ENCODE measurements around the gene STK38L.

DNA sequence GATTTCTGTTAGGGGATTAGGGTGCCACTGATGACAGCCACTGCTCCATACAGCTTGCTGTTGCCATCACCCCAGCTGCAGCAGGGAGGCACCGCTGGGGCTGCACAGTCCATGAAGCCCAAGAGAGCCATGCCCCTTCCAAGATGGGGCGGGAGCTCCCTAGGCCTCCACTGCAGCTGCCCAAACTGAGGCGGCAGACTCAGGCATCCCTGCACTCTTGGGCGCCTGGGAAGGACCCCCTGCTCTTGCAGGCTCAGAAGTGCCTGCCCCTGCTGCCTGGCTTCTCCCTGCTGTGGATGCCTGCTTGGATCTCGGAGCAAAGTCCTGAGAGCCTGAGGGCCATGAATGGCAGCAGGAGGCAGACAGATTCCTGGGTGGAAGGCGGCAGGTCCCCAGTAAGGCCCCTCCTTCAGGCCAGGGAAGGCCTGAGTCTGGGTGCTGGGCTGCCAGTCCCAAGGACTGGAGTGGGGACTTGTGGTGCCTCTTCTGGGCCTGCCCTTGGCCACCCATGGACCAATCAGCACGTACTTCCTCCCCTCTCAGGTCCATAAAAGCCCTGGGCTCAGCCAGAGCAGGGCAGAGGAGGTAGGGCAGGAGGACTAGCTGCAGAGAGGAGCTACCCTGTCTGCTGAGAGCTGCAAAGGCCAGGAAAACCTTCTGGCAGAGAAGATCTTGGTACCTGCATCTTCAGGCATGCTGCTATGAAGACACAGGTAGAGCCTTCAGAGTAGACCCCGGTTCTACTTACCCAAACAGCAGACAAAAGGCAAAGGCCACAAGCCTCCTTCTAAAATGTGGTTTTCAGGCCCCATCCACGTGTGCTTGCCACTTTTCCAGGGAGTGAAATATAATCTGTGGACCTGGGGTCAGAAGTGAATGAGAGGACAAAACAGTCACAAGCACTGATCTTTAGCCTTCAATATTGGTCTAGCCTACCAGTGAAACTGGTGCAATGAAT is 30.0 kb upstream of the STK38L start:
- TF ChIP-seq, protein P1, sequence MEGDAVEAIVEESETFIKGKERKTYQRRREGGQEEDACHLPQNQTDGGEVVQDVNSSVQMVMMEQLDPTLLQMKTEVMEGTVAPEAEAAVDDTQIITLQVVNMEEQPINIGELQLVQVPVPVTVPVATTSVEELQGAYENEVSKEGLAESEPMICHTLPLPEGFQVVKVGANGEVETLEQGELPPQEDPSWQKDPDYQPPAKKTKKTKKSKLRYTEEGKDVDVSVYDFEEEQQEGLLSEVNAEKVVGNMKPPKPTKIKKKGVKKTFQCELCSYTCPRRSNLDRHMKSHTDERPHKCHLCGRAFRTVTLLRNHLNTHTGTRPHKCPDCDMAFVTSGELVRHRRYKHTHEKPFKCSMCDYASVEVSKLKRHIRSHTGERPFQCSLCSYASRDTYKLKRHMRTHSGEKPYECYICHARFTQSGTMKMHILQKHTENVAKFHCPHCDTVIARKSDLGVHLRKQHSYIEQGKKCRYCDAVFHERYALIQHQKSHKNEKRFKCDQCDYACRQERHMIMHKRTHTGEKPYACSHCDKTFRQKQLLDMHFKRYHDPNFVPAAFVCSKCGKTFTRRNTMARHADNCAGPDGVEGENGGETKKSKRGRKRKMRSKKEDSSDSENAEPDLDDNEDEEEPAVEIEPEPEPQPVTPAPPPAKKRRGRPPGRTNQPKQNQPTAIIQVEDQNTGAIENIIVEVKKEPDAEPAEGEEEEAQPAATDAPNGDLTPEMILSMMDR (IDR thresholded peaks at IDR 0.05), result no peak
- TF ChIP-seq POLR2A (IDR thresholded peaks at IDR 0.05), result no peak
